Pons (tissue), 1 donor: ENCODE data around the gene RAET1G.
"Not testable (repeated sequence)": the region's sequence is repeated elsewhere in the genome, so short reads cannot be mapped to it uniquely, and the experiment has no call there.

Experiments used
- DNase-seq: peaks from one replicate; pipeline ENCODE4 v3.0.0-alpha.2; 2016; ENCODE audit warnings: low spot score

RAET1G gene

GRCh38 chr6:149934249-149935156 is 11.6 kb upstream of the RAET1G start:
- peak; percentile 70 for DNase-seq

- DNase-seq, result no peak
These were observed 10.5 kb upstream of the RAET1G start for GRCh38 chr6:149933461-149933860.

GRCh38 chr6:149933036-149933435 is 10.1 kb upstream of the RAET1G start:
- no peak for DNase-seq

GRCh38 chr6:149931501-149931900 is 8.6 kb upstream of the RAET1G start:
- DNase-seq, result no peak

- DNase-seq, result no peak
These were observed 6.5 kb upstream of the RAET1G start for GRCh38 chr6:149929422-149929821.

- not testable (repeated sequence) for DNase-seq
These were observed 4.1 kb upstream of the RAET1G start for GRCh38 chr6:149927025-149927424.

- DNase-seq, result peak; percentile 64
These were observed 3.3 kb upstream of the RAET1G start for GRCh38 chr6:149925974-149926777.

- no peak for DNase-seq
These were observed 2.5 kb upstream of the RAET1G start for GRCh38 chr6:149925253-149925973.

- no peak for DNase-seq
These were observed 2.0 kb upstream of the RAET1G start for GRCh38 chr6:149924933-149925252.

GRCh38 chr6:149924206-149924932 is 1.4 kb upstream of the RAET1G start:
- no peak for DNase-seq

- DNase-seq, result no peak
These were observed 536 bp upstream of the RAET1G start for GRCh38 chr6:149923327-149923986.

GRCh38 chr6:149922091-149922490 is 830 bp downstream of the RAET1G start:
- DNase-seq, result not testable (repeated sequence)

GRCh38 chr6:149921361-149921760 is 1.6 kb downstream of the RAET1G start:
- no peak for DNase-seq

GRCh38 chr6:149919834-149920225 is 3.1 kb downstream of the RAET1G start:
- no peak for DNase-seq

- DNase-seq, result not testable (repeated sequence)
These were observed 3.6 kb downstream of the RAET1G start for GRCh38 chr6:149919126-149919833.

GRCh38 chr6:149918151-149918905 is 4.6 kb downstream of the RAET1G start:
- no peak for DNase-seq

GRCh38 chr6:149917679-149918078 is 5.2 kb downstream of the RAET1G start:
- no peak for DNase-seq

- DNase-seq, result no peak
These were observed 6.7 kb downstream of the RAET1G start for GRCh38 chr6:149915970-149916865.
